ENCODE results near the gene GLMN.

DNA sequence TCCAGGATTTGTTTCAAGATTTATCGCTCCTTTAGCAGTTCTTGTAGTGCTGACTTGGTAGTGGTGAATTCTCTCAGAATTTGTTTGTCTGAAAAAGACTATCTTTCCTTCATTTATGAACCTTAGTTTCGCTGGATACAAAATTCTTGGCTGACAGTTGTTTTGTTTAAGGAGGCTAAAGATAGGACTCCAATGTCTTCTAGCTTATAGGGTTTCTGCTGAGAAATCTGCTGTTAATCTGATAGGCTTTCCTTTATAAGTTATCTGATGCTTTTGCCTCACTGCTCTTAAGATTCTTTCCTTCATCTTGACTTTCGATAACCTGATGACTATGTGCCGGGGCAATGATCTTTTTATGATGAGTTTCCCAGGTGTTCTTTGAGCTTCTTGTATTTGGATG, 29.0 kb upstream of the GLMN start:
- TF ChIP-seq, protein P1, sequence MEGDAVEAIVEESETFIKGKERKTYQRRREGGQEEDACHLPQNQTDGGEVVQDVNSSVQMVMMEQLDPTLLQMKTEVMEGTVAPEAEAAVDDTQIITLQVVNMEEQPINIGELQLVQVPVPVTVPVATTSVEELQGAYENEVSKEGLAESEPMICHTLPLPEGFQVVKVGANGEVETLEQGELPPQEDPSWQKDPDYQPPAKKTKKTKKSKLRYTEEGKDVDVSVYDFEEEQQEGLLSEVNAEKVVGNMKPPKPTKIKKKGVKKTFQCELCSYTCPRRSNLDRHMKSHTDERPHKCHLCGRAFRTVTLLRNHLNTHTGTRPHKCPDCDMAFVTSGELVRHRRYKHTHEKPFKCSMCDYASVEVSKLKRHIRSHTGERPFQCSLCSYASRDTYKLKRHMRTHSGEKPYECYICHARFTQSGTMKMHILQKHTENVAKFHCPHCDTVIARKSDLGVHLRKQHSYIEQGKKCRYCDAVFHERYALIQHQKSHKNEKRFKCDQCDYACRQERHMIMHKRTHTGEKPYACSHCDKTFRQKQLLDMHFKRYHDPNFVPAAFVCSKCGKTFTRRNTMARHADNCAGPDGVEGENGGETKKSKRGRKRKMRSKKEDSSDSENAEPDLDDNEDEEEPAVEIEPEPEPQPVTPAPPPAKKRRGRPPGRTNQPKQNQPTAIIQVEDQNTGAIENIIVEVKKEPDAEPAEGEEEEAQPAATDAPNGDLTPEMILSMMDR (optimal IDR thresholded peaks at IDR 0.05 in 1 of 3, IDR thresholded peaks at IDR 0.05 in 1 of 3, conservative IDR thresholded peaks at IDR 0.05 in 1 of 3; ENCODE audit: extremely low read depth in 1 of 3, insufficient read depth in 2 of 3, low read length in 3 of 3) = no peak
- TF ChIP-seq EZH2 (IDR thresholded peaks at IDR 0.05; ENCODE audit: low read length) = no peak
